ENCODE results near the gene GLRB. TPM values are rescaled to one million over a fixed set of nuclear protein-coding genes. Genes with fewer than 3 reads are reported as not detected.

Gene GLRB
- total and polyA plus RNA-seq, 10 of the 15 experiments (the other 5 are each of a cell fraction or from before 2014, with no cell fraction given) = 0.04 TPM; not detected in 9

DNA sequence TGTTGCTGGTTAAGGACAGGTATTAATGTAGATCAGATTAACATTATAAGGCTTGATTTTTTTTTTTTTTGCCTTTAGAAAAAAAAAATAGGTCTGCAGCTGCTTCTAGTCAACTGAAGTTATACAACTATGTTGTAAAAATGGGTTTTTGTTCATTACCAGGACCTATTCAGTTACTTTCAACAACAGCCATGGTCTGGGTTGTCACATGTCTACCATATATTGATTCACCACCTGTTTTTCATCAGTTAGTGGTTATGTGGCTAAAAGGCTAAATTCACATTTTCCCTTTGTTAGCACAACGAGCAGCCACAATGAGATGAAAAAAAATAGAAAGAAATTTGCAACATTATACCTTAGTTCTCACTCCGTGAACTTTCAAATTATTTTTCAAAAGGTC lies 45.5 kb downstream of the GLRB start:
- no peak for FAIRE-seq
- no peak for DNase-seq (ENCODE audit: low read depth, low spot score)
- Histone ChIP-seq H3K4me1 (ENCODE audit: control insufficient read depth, insufficient read depth, low read length) (no peaks in the 10 kb centered on the region), H3K9ac (ENCODE audit: control insufficient read depth, insufficient read depth, low read length) (no peak overlapping the region), H3K27me3 (replicated peaks in 1 of 2; ENCODE audit: control insufficient read depth in 2 of 2, insufficient read depth in 2 of 2, low read length in 1 of 2) (no peaks in the 10 kb centered on the region), H3K79me2 (ENCODE audit: control insufficient read depth, insufficient read depth, low read length) (no peaks in the 10 kb centered on the region), H4K20me1 (ENCODE audit: control insufficient read depth, insufficient read depth) (no peaks in the 10 kb centered on the region), H3K9me3 (replicated peaks; ENCODE audit: control insufficient read depth, insufficient read depth, low read length) (no peaks in the 10 kb centered on the region), H3K4me2 (ENCODE audit: control insufficient read depth, insufficient read depth) (no peak overlapping the region), H3K4me3 (no peak overlapping the region), H3K27ac (ENCODE audit: control insufficient read depth, insufficient read depth) (no peak overlapping the region), H3K36me3 (ENCODE audit: control insufficient read depth in 2 of 2, insufficient read depth in 2 of 2, low read length in 1 of 2) (no peaks in the 10 kb centered on the region), H2AFZ (ENCODE audit: control insufficient read depth, low read depth, low read length) (no peak overlapping the region)
- WGBS (ENCODE audit: insufficient coverage, insufficient replicate concordance, low lambda C conversion rate, missing lambda C conversion rate) = 23% methylated on average over 2 of the region's 2 CpGs
- SMC1A ChIA-PET (ENCODE audit: uncharacterized antibody, unreplicated experiment) = no interaction called here
- POLR2A ChIA-PET = no interaction called here
- in situ Hi-C loops (cut with MboI) (no loop called here), intact Hi-C loops (cut with micrococcal nuclease; ENCODE audit: unreplicated experiment) (no loop called here)
- CTCF ChIA-PET = no interaction called here
- RAD21 ChIA-PET (ENCODE audit: unreplicated experiment) = no interaction called here
- no peak for TF ChIP-seq PML (IDR thresholded peaks at IDR 0.05; ENCODE audit: low read length)
- no peak for TF ChIP-seq SPI1 (IDR thresholded peaks at IDR 0.05; ENCODE audit: borderline replicate concordance, insufficient read depth, low read depth, low read length)
- no peak for TF ChIP-seq CHD4 (IDR thresholded peaks at IDR 0.05)
- TF ChIP-seq, protein P1, sequence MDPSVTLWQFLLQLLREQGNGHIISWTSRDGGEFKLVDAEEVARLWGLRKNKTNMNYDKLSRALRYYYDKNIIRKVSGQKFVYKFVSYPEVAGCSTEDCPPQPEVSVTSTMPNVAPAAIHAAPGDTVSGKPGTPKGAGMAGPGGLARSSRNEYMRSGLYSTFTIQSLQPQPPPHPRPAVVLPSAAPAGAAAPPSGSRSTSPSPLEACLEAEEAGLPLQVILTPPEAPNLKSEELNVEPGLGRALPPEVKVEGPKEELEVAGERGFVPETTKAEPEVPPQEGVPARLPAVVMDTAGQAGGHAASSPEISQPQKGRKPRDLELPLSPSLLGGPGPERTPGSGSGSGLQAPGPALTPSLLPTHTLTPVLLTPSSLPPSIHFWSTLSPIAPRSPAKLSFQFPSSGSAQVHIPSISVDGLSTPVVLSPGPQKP (IDR thresholded peaks at IDR 0.05; ENCODE audit: low read depth, low read length) = no peak
- TF ChIP-seq TCF7 (IDR thresholded peaks at IDR 0.05; ENCODE audit: borderline replicate concordance) = no peak
- TF ChIP-seq NR2C1 (IDR thresholded peaks at IDR 0.05) = no peak
- TF ChIP-seq KLF5 (IDR thresholded peaks at IDR 0.05; ENCODE audit: partially characterized antibody) = no peak
- TF ChIP-seq ZNF274 (IDR thresholded peaks at IDR 0.05; ENCODE audit: insufficient read depth, insufficient read length) = no peak
- no peak for TF ChIP-seq ZNF24 (IDR thresholded peaks at IDR 0.05)
- no peak for ATAC-seq
- no TSS peak for BruUV-seq (replicated peaks)

DNA sequence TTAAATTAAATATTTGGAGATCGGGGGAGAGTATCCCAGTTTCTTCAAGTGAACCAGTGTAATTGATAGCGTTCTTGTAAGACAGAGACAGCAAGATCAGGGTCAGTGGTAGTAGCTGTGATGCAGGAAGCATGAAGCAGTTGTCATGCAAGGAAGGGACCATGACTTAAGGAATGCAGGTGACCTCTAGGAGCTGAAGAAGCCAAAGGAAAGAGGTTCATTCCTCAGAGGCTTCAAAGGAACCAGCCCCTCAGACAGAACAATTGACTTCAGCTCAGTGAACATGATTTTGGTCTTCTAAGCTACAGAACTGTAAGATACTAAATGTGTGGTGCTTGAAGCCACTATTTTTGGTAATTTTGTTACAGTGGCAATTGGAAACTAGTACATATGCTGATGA lies 51.6 kb downstream of the GLRB start:
- FAIRE-seq = no peak
- no peak for DNase-seq (ENCODE audit: low read depth, low spot score)
- no peak for ATAC-seq
- Histone ChIP-seq H3K4me3 (no peak overlapping the region), H4K20me1 (ENCODE audit: control insufficient read depth, insufficient read depth) (no peaks in the 10 kb centered on the region), H3K9ac (ENCODE audit: control insufficient read depth, insufficient read depth, low read length) (no peak overlapping the region), H2AFZ (ENCODE audit: control insufficient read depth, low read depth, low read length) (no peak overlapping the region), H3K4me2 (ENCODE audit: control insufficient read depth, insufficient read depth) (no peak overlapping the region), H3K36me3 (ENCODE audit: control insufficient read depth in 2 of 2, insufficient read depth in 2 of 2, low read length in 1 of 2) (no peaks in the 10 kb centered on the region), H3K4me1 (ENCODE audit: control insufficient read depth, insufficient read depth, low read length) (no peaks in the 10 kb centered on the region), H3K9me3 (replicated peaks; ENCODE audit: control insufficient read depth, insufficient read depth, low read length) (no peaks in the 10 kb centered on the region), H3K27ac (ENCODE audit: control insufficient read depth, insufficient read depth) (no peak overlapping the region), H3K27me3 (replicated peaks in 1 of 2; ENCODE audit: control insufficient read depth in 2 of 2, insufficient read depth in 2 of 2, low read length in 1 of 2) (no peaks in the 10 kb centered on the region), H3K79me2 (ENCODE audit: control insufficient read depth, insufficient read depth, low read length) (no peaks in the 10 kb centered on the region)
- SMC1A ChIA-PET (ENCODE audit: uncharacterized antibody, unreplicated experiment) = no interaction called here
- BruUV-seq (replicated peaks) = no TSS peak
- POLR2A ChIA-PET = no interaction called here
- RAD21 ChIA-PET (ENCODE audit: unreplicated experiment) = no interaction called here
- CTCF ChIA-PET = no interaction called here
- in situ Hi-C loops (cut with MboI) (no loop called here), intact Hi-C loops (cut with micrococcal nuclease; ENCODE audit: unreplicated experiment) (no loop called here)
- 2% methylated on average over 2 of the region's 2 CpGs for WGBS (ENCODE audit: insufficient coverage, insufficient replicate concordance, low lambda C conversion rate, missing lambda C conversion rate)
- TF ChIP-seq PAX5 (IDR thresholded peaks at IDR 0.05; ENCODE audit: borderline replicate concordance, low read depth, low read length) (no peak), BMI1 (IDR thresholded peaks at IDR 0.05; ENCODE audit: borderline replicate concordance) (no peak), RAD21 (IDR thresholded peaks at IDR 0.05; ENCODE audit: insufficient read depth, low read depth, low read length) (no peak), MEF2B (IDR thresholded peaks at IDR 0.05; ENCODE audit: partially characterized antibody, poor library complexity, severe bottlenecking) (no peak)
- TF ChIP-seq, protein P2, sequence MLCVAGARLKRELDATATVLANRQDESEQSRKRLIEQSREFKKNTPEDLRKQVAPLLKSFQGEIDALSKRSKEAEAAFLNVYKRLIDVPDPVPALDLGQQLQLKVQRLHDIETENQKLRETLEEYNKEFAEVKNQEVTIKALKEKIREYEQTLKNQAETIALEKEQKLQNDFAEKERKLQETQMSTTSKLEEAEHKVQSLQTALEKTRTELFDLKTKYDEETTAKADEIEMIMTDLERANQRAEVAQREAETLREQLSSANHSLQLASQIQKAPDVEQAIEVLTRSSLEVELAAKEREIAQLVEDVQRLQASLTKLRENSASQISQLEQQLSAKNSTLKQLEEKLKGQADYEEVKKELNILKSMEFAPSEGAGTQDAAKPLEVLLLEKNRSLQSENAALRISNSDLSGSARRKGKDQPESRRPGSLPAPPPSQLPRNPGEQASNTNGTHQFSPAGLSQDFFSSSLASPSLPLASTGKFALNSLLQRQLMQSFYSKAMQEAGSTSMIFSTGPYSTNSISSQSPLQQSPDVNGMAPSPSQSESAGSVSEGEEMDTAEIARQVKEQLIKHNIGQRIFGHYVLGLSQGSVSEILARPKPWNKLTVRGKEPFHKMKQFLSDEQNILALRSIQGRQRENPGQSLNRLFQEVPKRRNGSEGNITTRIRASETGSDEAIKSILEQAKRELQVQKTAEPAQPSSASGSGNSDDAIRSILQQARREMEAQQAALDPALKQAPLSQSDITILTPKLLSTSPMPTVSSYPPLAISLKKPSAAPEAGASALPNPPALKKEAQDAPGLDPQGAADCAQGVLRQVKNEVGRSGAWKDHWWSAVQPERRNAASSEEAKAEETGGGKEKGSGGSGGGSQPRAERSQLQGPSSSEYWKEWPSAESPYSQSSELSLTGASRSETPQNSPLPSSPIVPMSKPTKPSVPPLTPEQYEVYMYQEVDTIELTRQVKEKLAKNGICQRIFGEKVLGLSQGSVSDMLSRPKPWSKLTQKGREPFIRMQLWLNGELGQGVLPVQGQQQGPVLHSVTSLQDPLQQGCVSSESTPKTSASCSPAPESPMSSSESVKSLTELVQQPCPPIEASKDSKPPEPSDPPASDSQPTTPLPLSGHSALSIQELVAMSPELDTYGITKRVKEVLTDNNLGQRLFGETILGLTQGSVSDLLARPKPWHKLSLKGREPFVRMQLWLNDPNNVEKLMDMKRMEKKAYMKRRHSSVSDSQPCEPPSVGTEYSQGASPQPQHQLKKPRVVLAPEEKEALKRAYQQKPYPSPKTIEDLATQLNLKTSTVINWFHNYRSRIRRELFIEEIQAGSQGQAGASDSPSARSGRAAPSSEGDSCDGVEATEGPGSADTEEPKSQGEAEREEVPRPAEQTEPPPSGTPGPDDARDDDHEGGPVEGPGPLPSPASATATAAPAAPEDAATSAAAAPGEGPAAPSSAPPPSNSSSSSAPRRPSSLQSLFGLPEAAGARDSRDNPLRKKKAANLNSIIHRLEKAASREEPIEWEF (IDR thresholded peaks at IDR 0.05; ENCODE audit: insufficient replicate concordance, low read depth, low read length) = no peak

Data from GM12878 (cell line).